NK-92 (cell line): ENCODE measurements around the gene OR10H5.
A peak's percentile ranks its signal among the peaks of the same experiment; 100 is the strongest.
"Not testable (repeated sequence)": the region's sequence is repeated elsewhere in the genome, so short reads cannot be mapped to it uniquely, and the experiment has no call there.

Experiments used
- DNase-seq: peaks from one replicate; lab custom pipeline; 2025; ENCODE audit not compliant: unreplicated experiment; lab: John Stamatoyannopoulos, UW

The OR10H5 gene

DNA sequence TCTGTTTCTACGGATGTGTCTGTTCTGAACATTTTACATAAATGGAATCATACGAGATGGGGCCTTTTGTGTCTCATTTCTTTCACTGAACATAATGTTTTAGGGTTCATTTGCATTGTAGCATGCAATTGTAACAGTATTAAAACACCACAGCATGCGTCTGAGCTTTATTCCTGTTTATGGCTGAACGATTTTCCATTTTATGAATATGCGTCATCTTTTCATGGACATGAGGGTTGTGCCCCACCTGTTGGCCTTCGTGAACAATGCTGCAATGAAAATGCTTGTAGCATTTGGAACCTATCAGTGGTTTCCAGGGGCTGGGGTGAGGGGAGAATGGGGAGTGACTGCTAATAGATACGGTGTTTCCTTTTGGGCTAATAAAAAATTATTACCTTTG is 22.9 kb downstream of the OR10H5 start:
- no peak for DNase-seq

DNA sequence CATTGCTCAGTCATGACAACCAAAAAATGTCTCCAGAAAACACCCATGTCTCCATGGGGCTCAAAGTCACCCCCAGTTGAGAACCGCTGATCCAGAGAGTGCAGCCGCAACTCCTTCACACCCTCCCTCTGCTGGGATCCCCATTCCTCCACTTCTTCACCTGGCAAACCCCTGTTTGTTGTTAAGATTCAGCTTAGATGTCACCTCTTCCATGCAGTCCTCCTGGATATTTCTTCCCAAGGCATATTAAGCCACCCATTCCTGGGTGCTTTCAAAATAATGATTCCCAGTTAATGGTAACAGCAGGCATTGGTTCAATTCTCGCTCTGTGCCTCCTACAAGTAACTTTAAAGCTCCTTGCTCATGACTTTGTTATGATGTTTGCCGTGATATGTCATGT is 24.0 kb downstream of the OR10H5 start:
- DNase-seq: no peak

DNA sequence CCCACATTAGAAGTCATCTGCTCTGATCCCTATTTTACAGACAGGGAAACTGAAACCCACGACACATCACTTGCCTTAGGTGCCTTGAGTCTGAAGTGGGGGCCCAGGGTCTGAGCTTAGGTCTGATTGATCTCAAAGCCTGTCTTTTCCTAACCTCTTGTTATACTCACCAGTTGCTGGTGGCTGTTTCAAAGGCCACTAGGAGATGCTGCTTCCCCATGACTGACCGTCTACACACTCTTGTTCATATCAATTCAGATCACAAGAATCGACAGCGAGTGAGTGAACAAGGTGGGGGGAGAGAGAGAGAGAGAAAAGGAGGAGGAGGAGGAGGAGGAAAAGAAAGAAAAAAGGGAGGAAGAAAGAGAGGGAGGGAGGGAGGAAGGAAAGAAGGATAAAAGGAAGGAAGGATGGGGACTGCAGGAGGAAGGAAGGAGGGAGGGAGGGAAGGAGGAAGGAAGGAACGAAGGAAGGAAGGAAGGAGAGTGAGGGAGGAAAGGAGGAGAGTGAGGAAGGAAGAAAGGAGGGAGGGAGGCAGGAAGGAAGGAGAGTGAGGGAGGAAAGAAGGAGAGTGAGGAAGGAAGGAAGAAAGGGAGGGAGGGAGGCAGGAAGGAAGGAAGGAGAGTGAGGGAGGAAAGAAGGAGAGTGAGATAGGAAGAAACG is 24.7 kb downstream of the OR10H5 start:
- DNase-seq: no peak

DNA sequence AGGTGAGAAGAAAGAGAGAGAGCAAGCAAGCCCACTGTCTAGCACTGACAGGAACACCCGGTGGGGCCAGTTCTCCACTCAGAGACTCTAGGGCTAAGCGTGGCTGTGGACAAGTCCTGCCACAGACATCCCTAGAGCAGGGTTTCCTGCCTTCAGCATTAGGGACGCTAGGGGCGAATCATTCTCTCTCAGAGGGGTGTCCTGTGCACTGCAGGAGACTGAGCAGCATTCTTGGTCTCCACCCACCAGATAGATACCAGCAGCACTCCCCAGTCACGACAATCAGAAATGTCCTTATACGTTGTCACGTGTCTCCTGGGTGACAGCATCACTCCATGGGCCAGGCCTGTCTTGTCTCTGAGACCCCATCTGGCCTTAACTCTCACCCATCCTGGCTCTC is 26.5 kb downstream of the OR10H5 start:
- DNase-seq: no peak

DNA sequence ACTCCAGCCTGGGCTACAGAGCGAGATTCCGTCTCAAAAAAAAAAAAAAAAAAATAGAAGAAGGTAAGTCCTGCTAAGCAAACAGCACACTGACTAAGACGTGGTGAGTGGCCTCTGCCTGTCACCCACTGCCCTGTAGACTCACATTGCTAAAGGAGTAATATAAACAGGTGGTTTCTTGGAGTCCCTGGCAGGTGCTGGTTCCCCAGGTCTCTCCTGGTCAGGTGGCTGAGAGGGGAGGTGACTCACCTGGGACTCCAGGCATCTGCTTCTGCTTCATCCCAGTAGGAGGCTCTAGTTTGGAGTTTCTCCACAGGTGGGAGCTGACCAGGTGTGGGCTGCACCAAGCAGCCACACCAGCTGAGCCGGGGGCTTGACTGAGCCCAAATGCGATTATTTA is 27.8 kb downstream of the OR10H5 start, which contains the start of gene OR10H1:
OR10H1 (minus strand) TSS at position 359 of the 400 bp plus-strand sequence. CDS start 7,627 bp downstream, outside the sequence.
- DNase-seq: no peak

DNA sequence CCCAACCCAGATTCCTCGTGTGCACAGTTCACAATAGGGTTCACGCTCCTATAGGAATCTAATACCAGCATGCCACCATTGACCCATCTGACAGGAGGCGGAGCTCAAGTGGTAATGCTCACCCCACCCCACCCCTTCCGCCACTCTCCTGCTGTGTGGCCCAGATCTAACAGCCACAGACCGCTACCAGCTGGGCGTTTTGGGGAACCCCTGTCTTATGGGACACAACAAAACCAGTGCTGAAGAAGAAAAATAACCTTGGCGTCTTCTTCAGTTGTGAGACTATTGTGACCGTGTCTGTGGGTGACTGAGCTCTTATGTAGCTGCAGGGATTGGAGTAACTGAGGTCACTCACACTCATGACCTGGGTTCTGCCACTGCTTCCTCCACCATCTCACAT is 33.2 kb downstream of the OR10H5 start:
- DNase-seq: no peak

DNA sequence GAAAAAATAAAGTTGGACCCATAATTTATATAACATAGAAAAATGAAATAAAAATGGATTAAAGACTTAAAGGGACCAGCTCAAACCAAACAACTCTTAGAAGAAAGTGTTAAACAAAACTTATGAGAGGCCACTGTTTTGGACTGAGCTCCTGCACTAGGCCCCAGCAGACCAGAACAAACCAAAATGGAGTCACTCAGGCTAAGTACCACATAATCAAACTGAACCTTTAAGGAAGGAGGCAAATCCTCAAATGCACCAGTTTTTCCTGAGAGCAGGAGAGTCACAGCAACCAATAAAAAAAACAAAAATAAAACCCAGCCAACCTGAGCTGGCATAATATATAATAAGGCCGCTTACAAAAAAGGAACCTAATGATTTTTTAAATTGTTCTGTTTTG is 38.3 kb downstream of the OR10H5 start:
- no peak for DNase-seq

DNA sequence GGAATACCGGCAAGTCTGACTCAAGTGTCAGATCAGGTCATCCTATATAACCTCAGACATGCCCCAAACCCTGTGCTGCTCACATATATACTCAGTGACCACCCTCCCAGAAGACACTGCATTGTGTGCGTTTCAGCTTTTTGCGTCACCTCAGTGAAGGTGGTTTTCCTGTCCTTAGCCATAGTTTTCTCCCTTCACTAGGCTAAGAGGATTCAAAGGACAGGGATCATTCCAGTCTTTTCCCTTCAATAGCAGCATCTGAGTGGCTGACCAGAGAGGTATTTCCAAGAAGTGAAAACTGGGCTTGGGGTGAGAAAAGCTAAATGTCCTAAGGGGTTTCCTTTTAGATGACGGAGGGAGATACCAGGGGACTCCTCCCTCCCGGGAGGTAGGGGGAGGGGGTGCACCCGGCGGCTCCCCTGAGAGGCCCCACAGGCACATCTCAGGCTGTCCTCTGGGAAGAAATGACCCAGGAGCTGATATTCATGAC is 40.7 kb downstream of the OR10H5 start:
- DNase-seq: no peak

DNA sequence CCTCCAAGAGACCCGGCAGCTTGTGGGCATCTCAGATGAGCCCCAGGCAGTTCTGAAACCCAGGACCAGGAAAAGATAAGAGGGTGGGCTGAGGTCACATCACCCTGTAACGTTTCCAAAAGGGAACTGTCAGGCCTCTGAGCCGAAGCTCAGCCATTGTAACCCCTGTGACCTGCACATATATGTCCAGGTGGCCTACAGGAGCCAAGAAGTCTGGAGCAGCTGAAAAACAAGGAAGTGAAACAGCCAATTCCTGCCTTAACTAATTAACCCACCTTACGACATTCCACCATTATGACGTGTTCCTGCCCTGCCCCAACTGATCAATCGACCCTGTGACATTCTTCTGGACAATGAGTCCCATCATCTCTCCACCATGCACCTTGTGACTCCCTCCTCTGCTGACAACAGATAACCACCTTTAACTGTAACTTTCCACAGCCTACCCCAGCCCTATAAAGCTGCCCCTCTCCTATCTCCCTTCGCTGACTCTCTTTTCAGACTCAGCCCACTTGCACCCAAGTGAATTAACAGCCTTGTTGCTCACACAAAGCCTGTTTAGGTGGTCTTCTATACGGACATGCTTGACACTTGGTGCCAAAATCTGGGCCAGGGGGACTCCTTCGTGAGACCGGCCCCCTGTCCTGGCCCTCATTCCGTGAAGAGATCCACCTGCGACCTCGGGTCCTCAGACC is 41.3 kb downstream of the OR10H5 start:
- DNase-seq: not testable (repeated sequence)

DNA sequence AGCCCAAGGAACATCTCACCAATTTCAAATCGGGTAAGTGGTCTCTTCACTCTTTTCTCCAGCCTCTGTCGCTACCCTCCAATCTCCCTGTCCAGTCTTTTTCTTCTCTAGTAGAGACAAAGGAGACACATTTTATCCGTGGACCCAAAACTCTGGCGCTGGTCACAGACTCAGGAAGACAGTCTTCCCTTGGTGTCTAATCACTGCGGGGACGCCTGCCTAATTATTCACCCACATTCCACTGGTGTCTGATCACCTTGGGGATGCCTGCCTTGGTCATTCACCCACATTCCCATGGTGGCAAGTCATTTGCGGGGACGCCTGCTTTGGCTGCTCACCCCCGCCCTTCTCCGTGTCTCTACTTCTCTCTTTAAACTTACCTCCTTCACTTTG is 41.8 kb downstream of the OR10H5 start:
- DNase-seq: no peak

DNA sequence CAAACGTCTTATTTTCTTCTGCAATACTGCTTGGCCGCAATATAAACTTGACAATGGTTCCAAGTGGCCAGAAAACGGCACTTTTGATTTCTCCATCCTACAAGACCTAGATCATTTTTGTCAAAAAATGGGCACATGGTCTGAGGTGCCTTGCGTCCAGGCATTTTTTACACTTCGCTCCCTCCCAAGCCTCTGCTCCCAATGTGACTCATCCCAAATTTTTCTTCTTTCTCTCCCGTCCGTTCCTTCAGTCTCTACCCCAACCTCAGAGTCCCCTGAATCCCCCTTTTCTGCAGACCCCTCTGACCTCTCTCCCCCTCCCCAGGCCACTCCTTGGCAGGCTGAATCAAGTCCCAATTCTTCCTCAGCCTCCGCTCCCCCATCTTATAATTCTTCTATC is 42.3 kb downstream of the OR10H5 start:
- DNase-seq: no peak

DNA sequence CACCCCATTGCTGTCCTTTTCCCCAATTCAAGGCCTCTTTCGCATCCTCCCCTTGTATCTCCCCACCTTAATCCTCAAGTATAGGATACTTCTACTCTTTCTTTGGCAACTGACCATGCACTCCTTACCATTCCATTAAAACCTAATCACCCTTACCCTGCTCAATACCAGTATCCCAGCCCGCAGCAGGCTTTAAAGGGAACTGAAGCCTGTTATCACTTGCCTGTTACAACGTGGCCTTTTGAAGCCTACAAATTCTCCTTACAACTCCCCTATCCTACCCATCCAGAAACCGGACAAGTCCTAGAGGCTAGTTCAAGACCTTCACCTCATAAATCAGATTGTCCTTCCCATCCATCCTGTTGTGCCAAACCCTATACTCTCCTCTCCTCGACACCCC is 44.2 kb downstream of the OR10H5 start:
- no peak for DNase-seq

DNA sequence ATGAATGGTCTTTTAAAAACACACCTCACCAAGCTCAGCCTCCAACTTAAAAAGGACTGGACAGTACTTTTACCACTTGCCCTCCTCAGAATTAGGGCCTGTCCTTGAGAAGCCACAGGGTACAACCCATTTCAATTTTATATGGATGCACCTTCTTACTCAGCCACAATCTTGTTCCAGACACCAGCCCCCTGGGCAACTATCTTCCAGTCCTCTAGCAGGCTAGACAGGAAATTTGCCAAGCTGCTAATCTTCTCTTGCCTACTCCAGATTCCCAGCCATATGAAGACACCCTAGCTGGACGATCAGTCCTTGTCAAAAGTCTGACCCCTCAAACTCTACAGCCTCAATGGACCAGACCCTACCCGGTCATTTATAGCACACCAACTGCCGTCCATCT is 46.8 kb downstream of the OR10H5 start:
- not testable (repeated sequence) for DNase-seq

DNA sequence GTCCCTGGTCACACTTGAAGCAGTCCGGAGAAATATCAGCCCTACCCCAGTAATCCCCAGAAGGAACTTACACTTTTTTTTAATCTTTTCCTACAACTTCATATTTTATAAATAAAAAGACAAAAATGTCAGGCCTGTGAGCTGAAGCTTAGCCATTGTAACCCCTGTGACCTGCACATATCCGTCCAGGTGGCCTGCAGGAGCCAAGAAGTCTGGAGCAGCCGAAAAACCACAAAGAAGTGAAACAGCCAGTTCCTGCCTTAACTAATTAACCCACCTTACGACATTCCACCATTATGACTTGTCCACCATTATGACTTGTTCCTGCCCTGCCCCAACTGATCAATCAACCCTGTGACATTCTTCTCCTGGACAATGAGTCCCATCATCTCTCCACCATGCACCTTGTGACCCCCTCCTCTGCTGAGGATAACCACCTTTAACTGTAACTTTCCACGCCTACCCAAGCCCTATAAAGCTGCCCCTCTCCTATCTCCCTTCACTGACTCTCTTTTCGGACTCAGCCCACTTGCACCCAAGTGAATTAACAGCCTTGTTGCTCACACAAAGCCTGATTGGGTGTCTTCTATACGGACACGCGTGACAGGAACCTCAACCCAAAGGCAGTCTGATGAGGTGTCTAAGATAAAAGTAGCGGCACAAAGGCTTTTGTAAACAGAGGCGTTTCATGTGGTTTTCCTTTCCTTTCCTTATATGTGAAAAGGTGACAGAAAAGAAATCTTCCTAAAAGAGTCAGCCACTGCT is 48.3 kb downstream of the OR10H5 start:
- DNase-seq: not testable (repeated sequence)

DNA sequence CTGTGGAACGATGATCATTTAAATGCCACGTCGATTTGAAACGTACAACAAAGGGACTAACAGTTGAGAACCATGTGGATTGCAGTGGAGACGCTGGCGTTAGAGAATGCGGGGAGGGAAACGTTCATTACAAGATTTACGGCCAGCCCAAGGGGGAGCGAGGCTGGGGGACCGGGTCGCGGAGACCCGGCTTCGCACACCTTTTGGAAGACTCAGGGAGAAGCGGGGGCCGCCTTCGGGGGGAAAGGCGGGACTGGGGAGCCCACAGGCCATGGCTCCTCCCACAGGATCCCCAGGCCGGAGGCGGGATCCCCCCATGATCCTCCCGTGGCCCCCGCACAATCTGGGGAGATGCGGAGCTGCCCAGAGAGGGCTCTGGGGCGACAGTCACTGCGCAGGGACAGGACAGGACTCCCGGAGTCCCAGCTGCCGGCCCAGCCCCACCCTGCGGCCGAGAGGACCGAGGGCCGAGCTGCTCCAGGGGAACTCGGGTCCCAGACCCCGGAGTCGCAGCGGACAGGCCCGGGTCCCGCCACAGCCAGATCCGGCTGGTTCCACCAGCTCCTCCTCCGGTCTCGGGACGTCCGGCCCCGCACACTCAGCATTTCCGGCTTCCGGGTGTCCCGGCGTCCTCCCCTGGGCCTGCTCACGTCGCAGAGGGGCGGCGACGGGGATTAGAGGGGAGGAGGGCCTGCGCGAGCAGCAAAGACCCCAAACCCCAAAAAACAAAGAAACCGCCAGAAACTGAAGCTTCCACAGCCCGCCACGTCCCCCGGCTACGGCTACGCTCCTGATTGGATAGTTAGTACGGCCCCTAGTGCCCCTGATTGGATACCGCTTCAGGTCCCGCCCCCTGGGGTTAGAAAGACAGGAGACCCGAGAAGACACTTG is 49.1 kb downstream of the OR10H5 start:
- DNase-seq: peak; percentile 69

DNA sequence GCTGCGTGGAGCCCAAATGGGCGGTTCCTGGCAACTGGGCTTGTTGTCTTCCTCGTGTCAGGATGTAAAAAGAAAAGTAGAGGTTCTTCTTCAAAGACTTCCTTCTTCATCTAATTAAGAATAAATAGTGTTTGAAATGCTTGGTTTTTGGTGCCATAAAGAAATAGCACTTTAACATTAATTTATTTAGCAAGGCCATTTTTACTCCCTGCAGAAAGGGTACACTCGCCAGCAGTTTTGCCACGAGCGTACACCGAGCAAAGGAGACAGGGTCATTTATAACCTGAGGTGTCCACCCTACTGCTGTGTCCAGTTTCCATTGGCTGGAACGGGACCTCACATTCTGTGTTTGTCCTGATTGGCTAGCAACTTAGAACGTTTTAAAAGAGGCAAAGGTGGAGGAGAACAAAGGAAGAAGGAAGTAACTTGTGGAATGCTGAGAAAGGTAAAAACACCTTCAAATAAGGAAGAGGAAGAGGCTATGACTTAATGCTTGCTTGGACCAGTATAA is 49.8 kb downstream of the OR10H5 start:
- DNase-seq: no peak

DNA sequence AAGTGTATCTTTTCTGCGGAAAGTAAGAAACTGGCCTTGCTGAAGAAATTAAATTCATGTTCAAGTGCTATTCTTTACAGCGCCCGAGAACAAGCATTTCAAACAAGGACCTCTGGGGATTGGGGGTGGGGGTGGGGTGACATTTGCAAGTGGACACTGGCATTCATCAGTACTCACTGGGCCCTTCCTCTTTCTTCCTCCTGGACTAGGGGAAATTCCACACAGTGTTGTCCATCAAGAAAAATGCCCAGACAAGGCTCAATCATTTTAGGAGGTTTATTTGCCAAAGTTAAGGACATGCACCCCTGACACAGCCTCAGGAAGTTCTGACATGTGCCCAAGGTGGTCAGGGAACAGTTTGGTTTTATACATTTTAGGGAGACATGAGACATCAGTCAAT is 50.9 kb downstream of the OR10H5 start:
- no peak for DNase-seq

DNA sequence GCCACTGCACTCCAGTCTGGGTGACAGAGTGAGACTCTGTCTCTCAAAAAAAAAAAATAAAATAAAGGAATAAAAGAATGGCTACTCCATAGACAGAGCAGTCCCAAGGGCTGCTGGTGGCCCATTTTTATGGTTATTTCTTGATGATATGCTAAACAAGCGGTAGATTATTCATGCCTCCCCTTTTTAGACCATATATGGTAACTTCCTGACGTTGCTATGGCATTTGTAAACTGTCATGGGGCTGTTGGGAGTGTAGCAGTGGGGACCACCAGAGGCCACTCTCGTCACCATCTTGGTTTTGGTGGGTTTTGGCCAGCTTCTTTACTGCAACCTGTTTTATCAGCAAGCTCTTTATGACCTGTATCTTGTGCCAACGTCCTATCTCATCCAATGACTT is 52.4 kb downstream of the OR10H5 start:
- DNase-seq: not testable (repeated sequence)

DNA sequence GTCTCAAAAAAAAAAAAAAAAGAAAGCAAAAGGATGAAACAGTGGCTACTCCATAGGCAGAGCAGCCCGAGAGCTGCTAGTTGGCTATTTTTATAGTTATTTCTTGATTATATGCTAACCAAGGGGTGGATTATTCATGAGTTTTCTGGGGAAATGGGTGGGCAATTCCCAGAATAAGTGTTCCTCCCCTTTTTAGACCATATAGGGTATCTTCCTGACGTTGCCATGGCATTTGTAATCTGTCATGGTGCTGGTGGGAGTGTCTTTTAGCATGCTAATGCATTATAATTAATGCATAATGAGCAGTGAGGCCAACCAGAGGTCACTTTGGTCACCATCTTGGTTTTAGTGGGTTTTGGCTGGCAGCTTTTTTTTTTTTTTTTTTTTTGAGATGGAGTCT is 53.4 kb downstream of the OR10H5 start:
- no peak for DNase-seq

DNA sequence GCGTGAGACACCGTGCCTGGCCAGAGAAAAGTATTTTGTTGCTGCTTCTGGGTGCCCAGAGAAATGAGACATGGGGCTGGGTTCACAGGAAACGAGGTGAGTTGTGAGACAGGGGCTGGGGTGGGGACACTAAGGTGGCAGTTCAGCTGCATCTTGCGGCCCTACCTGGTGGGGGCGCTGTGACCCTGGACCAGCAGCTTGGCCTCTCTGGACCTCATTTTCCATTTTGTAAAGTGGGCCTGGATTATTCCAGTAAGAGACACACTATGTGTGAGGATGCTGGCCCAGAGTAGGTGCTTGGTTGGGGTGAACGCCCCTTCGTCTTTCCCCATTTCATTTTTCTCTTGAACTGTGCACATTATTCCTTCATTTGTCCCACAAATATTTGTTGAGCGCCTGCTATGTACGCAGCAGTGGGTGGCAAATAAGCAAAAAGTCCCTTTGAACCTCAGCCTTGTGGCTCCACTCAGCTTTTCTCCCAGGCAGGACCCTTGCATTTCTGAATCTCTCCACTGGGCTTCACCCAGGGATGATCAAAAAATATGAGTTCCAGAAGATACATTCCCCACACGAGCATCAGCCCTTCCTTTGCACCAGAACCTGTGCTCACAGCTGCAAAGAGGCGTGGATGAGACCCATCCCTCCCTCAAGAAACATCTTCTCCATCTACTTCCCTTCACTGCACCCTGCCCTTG is 54.6 kb downstream of the OR10H5 start:
- DNase-seq: no peak
